Activated T-cell treated with anti-CD3 and anti-CD28 coated beads, Interleukin-2, amount 50 U/mL, for 72 hours (primary cell): Measurements from ENCODE around the gene SSTR3. TPM values are rescaled to one million over a fixed set of nuclear protein-coding genes. Genes with fewer than 3 reads are reported as not detected.

Experiments
- ATAC-seq, 2 donors: fragments of 150-1000 bp; cut with Tn5 transposase; replicated peaks in 1 of 2; 2 replicates each; pipeline ENCODE4 v1.10.0; 2021; ENCODE audit warnings: moderate library complexity in 2 of 2, mild to moderate bottlenecking in 1 of 2
- DNase-seq, 2 donors: peaks; one replicate each; pipeline ENCODE4 v3.0.0; 2021 to 2022; ENCODE audit warnings: mixed read lengths in 1 of 2
- H3K27ac Mint-ChIP-seq: one replicate; pipeline ENCODE4 v1.8.0; 2022; ENCODE audit warnings: mild to moderate bottlenecking, moderate library complexity, mixed read lengths
- H3K27me3 Mint-ChIP-seq: one replicate; pipeline ENCODE4 v1.8.0; 2022; ENCODE audit warnings: low read depth, mixed read lengths
- H3K36me3 Mint-ChIP-seq, 2 donors: one replicate each; pipeline ENCODE4 v1.8.0; 2022; ENCODE audit warnings: mixed read lengths in 2 of 2, mild to moderate bottlenecking in 1 of 2; ENCODE audit not compliant: insufficient read depth in 2 of 2
- H3K4me1 Mint-ChIP-seq: one replicate; pipeline ENCODE4 v1.8.0; 2022; ENCODE audit warnings: low read depth, mixed read lengths
- H3K4me3 Mint-ChIP-seq, 2 donors: one replicate each; pipeline ENCODE4 v1.8.0; 2022; ENCODE audit warnings: mild to moderate bottlenecking in 2 of 2, mixed read lengths in 2 of 2, moderate library complexity in 2 of 2
- H3K9me3 Mint-ChIP-seq, 2 donors: one replicate each; pipeline ENCODE4 v1.8.0; 2022; ENCODE audit warnings: mixed read lengths in 2 of 2
- total RNA-seq, 2 donors: library from RNA; stranded (reverse); gene quantifications; one replicate each; pipeline ENCODE4 v1.2.3, GENCODE V29; 2022

Gene SSTR3
- total RNA-seq, 2 donors from 2014 or later: 10.0 to 14.6 TPM

DNA sequence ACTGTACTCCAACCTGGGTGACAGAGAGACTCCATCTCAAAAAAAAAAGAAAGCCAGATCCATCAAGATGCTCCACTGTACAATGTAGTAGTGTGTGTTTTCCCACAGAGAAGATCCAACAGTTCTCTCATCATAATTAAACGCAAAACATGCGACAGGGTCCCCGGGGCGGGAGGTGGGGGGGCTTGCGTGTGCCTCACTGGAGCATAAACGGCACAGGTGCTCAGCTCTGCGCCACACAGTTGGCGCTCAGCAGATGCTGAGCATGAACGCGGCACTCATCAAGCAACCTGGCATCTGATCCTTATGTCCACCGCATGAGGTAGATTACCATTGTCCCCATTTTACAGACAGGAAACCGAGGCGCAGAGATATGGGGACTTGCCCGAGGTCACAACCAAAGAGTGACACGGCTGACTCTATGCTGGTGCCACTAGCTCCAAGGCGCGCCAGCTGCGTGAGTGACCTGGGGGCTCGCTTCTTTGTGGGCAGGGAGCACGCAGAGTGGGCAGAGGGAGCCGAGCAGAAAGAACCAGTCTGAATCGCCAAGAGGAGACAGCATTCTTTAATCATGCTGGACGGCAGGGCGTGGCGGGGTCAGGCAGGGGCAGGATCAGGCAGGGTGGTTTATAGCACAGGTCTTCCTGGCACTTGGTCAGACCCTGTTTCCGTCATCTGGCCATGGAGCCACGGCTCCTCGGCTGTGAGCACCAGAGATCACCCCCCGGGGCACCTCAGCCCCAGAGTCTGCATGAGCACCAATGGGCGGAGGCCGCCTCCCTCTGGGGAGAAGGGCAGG lies 32.5 kb downstream of the SSTR3 start:
- no peak for ATAC-seq
- Mint-ChIP-seq H3K27ac (no peak overlapping the region), H3K36me3 (no peaks in the 10 kb centered on the region), H3K4me1 (peaks cover 26% of the 10 kb centered on the region), H3K4me3 (no peak overlapping the region), H3K9me3 (no peaks in the 10 kb centered on the region), H3K27me3 (peaks cover 10% of the 10 kb centered on the region)
- DNase-seq: no peak

DNA sequence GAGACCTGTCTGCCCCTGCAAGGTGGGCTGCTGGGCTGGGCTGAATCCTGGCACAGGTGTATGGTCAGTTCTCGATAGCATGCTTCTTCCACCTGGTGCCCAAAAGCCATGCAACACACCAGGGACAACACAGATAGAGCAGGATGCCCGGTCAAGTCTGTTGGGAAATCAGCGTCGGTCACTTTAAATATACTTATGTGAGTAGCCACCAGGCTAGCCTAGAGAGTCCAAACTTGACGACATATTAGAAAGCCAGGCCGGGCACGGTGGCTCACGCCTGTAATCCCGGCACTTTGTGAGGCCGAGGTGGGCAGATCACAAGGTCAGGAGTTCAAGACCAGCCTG lies 33.2 kb downstream of the SSTR3 start:
- Mint-ChIP-seq H3K9me3 (no peaks in the 10 kb centered on the region), H3K4me1 (peaks cover 30% of the 10 kb centered on the region), H3K4me3 (no peak overlapping the region), H3K36me3 (no peaks in the 10 kb centered on the region), H3K27ac (no peak overlapping the region), H3K27me3 (peaks cover 16% of the 10 kb centered on the region)
- ATAC-seq (no peak), DNase-seq (no peak)

DNA sequence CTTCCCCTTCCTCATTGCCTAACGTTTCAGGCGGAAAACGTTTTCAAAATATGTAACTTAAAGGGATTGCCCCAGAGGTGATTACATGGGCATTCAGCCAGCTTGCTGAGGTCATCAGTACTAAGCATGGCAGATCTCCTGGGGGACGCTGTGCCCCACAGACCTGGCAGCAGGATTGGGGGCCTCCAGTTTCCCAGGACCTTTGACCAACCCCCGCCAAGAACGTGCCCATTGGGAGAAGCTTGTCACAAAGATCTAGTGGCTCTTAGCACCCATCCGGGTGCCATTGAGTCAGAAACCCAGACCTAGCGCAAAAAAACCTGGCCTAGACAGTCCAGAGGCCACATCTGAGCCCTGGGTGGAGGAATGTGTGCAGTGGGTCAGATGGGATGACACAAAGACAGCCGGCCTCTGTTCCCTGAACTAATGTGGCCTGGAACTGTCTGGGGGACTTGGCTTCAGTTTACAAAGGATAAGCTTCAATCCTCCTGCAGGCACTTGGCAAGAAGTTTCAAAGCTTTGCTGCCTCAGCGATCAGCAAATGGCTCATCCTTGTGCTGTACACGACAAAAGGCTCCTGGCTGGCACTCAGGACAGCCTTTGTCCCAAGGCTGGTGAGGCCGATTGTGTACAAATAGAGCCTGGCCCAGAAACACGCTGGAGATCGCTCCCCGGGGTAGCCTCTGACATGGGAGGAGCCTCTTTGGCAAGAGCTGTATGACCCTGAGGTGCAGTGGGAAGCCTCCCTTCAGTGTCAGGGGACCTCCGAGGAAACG lies 33.7 kb downstream of the SSTR3 start:
- DNase-seq (no peak), ATAC-seq (no peak)
- Mint-ChIP-seq H3K27me3 (peaks cover 16% of the 10 kb centered on the region), H3K4me1 (peaks cover 26% of the 10 kb centered on the region), H3K9me3 (no peaks in the 10 kb centered on the region), H3K27ac (no peak overlapping the region), H3K36me3 (no peaks in the 10 kb centered on the region), H3K4me3 (no peak overlapping the region)

DNA sequence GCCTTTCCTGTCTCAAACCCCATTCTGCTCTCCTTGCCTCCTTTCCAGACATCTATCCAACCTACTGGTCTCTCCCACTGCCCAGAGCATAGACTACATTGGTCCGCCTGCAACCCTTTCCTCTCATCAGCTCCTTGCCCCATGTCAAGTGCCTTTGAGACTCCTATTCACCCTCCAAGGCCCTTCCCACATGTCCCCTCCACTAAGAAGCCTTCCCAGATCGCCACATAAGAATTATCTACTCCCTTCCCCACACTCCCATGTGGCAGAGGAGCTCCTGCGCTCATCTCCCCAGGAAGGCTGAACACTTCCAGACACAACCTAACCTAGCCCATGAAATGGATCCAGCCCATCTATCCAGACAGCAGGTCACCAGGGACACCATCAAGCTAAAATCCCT lies 34.5 kb downstream of the SSTR3 start:
- ATAC-seq (no peak), DNase-seq (no peak)
- Mint-ChIP-seq H3K4me1 (peaks cover 18% of the 10 kb centered on the region), H3K27ac (no peak overlapping the region), H3K9me3 (no peaks in the 10 kb centered on the region), H3K36me3 (no peaks in the 10 kb centered on the region), H3K4me3 (no peak overlapping the region), H3K27me3 (peaks cover 16% of the 10 kb centered on the region)

DNA sequence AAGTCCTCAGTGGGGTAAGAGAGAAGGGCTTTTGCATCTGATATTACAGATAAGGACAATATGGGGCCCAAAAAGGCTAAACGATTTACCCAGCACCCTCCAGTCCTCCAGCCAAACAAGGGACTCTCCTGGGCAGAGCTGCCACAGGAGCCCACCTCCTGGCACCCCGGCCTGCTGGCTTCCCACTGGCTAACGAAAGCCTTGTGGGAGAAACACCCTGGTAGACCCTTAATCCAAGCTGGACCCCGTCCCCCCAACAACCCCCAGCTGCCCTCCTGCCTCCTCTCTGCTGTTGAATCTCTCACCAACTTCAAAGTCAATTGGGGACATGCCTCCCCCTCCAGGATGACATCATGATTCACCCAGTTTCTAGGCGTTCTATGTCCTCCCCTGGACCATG lies 35.1 kb downstream of the SSTR3 start:
- Mint-ChIP-seq H3K9me3 (no peaks in the 10 kb centered on the region), H3K4me3 (no peak overlapping the region), H3K36me3 (no peaks in the 10 kb centered on the region), H3K4me1 (peaks cover 18% of the 10 kb centered on the region), H3K27ac (no peak overlapping the region), H3K27me3 (peaks cover 16% of the 10 kb centered on the region)
- ATAC-seq (no peak), DNase-seq (no peak)

DNA sequence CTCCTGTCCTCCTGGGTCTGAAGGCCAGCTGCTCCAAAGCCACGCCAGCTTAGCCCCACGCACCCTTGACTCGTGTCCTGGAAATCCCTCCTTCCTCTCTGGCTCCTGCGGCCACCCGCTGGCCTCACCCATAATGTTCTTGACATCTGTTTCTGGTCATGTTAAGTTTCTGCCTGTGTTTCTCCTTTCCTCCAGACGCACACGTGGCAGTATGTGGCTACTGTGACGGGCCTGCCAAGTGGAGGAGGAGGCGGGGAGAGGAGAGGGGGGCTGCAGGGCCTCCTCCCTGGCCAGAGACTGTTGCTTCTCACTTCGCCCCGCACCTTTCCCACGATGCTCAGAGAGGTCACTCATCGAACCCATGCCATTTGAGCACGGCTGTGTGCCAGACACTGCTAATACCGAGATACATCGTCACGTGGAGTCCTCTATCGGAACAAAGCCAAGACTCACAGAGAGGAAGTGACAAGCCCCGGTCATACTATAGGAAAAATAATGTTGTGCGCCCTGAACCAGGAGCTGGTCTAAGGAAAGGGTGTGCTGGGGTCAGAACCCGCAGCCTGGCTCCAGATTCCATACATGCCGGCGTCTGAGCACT lies 35.7 kb downstream of the SSTR3 start:
- H3K36me3 Mint-ChIP-seq: no peaks in the 10 kb centered on the region
- H3K27me3 Mint-ChIP-seq: peaks cover 16% of the 10 kb centered on the region
- no peak for DNase-seq
- ATAC-seq: peak; percentile 25 to 41
- H3K9me3 Mint-ChIP-seq: no peaks in the 10 kb centered on the region
- peak overlapping the region; percentile 27 for H3K27ac Mint-ChIP-seq
- peaks cover 18% of the 10 kb centered on the region for H3K4me1 Mint-ChIP-seq
- peak overlapping the region in 1 of 2 donors; percentile 33 for H3K4me3 Mint-ChIP-seq

DNA sequence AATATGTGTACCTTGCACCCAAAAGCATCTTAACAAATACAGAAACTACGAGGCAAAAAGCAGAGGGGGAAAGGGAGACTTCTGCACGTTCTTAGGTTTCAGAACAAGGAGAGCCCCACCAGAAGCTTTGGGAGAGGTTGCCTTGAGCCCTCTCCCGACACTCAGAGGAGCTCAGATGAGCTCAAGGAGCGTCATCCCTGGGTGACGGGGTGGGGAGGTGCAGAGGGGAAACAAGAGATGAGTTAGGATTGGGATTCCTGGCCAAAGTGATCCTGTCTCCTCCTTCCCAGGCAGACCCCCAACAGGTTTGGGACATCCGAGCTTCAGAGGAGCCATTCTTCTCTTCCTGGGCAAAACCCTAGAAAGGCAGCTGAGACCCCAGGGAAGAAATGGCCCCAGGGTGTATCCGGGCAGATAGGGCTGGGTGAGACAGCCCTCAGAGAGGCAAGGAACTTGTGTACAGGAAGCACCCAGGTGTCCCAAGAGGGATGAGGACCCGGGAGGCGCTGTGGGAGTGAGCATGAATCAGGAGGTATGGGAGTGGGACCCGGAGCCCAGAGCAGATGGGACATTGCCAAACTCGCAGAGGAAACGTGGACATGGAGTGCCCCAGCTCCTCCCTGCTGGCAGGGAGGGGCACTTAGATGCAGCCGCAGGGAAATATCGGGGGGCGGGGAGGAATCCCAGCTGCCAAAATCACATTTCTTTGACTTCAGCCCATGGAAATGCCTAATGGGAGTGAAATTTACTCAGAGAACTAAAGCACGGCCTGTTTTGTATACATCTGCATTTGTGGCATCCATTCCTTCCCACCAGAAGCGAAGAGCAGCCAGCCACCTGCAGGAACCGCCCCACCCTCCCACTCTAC lies 36.6 kb downstream of the SSTR3 start:
- ATAC-seq (no peak), DNase-seq (no peak)
- Mint-ChIP-seq H3K27me3 (peaks cover 16% of the 10 kb centered on the region), H3K36me3 (no peaks in the 10 kb centered on the region), H3K4me1 (peaks cover 18% of the 10 kb centered on the region), H3K9me3 (no peaks in the 10 kb centered on the region), H3K4me3 (no peak overlapping the region), H3K27ac (no peak overlapping the region)

DNA sequence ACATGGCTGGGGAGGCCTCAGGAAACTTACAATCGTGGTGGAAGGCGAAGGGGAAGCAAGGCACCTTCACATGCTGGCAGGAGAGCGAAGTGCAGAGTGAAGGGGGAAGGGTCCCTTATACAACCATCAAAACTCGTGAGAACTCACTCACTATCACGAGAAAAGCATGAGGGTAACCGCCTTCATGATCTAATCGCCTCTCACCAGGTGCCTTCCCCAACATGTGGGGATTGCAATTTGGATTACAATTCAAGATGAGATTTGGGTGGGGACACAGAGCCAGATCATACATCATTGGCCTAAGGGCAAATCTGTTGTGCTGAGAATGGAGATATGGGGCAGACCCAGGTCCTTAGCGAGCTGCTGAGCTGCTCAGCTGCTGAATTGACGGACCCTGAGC lies 37.3 kb downstream of the SSTR3 start:
- no peak for ATAC-seq
- Mint-ChIP-seq H3K27me3 (peaks cover 16% of the 10 kb centered on the region), H3K36me3 (no peaks in the 10 kb centered on the region), H3K4me1 (peaks cover 21% of the 10 kb centered on the region), H3K4me3 (no peak overlapping the region), H3K27ac (no peak overlapping the region), H3K9me3 (no peaks in the 10 kb centered on the region)
- DNase-seq: no peak

DNA sequence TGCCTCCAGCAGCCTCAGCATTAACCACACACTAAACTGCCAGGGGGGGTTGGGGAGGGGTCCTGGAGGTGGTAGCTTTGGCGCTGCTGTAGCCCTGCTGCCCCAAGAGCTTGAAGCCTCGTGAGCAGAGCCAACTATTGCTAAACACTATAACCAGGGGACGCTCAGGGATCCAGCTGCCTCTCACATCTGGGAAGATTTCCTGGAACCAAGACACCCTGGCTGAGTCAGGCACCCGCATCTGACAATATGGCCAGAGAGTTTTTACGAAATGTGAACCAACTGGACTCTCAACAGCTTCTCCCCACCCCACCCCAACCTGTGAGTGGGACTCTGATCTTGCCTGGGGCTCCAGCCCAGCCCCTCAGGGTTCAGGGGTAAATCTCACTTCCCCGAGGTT lies 38.6 kb downstream of the SSTR3 start:
- Mint-ChIP-seq H3K9me3 (no peaks in the 10 kb centered on the region), H3K27ac (no peak overlapping the region), H3K36me3 (no peaks in the 10 kb centered on the region), H3K4me1 (peaks cover 30% of the 10 kb centered on the region), H3K4me3 (no peak overlapping the region), H3K27me3 (peaks cover 16% of the 10 kb centered on the region)
- DNase-seq (no peak), ATAC-seq (no peak)

DNA sequence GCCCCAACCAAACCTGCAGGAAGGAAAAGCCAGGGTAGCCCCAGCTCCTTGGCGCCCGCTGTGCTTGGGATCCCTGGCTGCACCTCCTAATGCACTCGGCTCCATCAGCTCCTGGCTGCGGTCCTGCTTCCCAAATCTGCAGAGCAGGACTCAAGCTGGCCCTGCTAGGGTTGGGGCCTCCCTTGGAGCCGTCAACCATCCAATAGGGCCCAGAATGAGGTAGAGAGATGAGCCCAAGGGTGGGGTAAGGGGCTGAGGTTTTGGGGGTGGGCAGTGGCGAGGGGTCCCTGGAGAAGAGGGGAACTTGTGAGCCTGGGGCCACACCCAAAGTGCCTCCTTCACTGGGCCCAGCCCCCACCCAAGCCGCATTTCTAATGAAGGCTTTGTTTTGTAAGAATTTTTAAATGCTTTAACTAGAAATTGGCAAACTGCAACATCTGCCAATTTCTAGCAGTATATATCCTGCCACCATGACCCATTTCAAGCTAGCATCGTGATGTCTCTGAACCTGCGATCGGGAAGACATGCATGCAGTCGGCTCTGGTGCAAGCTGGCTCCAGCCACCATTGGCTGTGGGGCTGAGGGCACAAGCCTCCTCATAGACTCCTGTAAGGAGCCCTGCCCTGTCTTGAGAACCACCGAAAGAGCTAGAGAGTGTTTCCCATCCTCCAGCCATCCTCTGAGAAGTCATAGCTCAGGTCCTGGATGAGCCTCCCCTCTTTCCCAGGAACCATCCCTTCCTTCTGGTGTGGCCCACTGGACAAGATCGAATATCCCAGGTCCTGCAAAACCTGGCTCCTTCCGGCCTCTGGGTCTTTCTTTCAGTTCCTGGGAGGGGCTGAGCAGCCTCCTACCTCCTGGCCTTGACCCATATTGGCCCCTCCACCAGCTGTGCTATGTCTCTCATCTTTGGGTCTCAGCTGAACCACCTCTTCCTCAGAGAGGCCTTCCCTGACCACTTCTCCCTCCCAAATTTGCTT lies 39.7 kb downstream of the SSTR3 start:
- no peak for DNase-seq
- no peak overlapping the region for H3K27ac Mint-ChIP-seq

DNA sequence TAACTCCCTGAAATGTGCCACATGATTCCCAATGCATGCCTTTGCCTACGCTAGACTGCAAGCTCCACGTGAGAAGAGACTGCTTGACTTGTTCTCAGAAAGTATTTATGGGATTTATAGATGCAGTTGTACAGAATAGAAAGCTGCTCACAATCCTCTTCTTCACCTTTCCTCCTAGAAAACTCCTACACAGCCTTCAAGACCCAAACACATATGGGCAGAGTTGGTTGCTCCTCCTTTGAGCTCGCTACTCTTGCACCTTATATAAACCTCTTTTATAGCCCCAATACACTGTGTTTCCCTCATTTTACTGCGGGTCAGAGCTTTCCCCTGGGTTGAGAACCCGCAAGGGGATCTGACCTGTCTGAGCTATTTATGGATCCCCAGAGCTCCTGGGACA lies 40.6 kb downstream of the SSTR3 start:
- Mint-ChIP-seq H3K27me3 (peaks cover 8% of the 10 kb centered on the region), H3K9me3 (no peaks in the 10 kb centered on the region), H3K4me1 (peaks cover 42% of the 10 kb centered on the region), H3K4me3 (no peak overlapping the region), H3K27ac (no peak overlapping the region), H3K36me3 (no peaks in the 10 kb centered on the region)
- ATAC-seq: no peak
- DNase-seq: no peak

More for the DNA sequence above, 39.7 kb downstream of the SSTR3 start:
- no peak for ATAC-seq
- Mint-ChIP-seq H3K36me3 (no peaks in the 10 kb centered on the region), H3K4me1 (peaks cover 39% of the 10 kb centered on the region), H3K27me3 (peaks cover 8% of the 10 kb centered on the region), H3K9me3 (no peaks in the 10 kb centered on the region), H3K4me3 (no peak overlapping the region)
